ENCODE measurements around the gene RAB20. TPM values are rescaled to one million over a fixed set of nuclear protein-coding genes. Genes with fewer than 3 reads are reported as not detected.

The RAB20 gene
- total and polyA plus RNA-seq, 4 donors, result 9.8 to 36.9 (median 25.2) TPM

- 87% methylated on average over 11 of the region's 11 CpGs for WGBS
- no peak for DNase-seq (ENCODE audit: low spot score)
- H3K27me3 ChIP-seq (ENCODE audit: control insufficient read depth in 4 of 4, insufficient read depth in 4 of 4, low read length in 3 of 4), result no peaks in the 10 kb centered on the region
- no peaks in the 10 kb centered on the region for H3K4me1 ChIP-seq (ENCODE audit: control insufficient read depth in 4 of 4, insufficient read depth in 4 of 4, low read length in 3 of 4)
- H3K9ac ChIP-seq (ENCODE audit: low read depth in 1 of 2, low read length in 2 of 2), result no peak overlapping the region
- no peak overlapping the region for H3K27ac ChIP-seq (ENCODE audit: low read depth in 1 of 2, low read length in 2 of 2)
- H3K9me3 ChIP-seq (ENCODE audit: control insufficient read depth in 4 of 4, low read length in 3 of 4), result no peaks in the 10 kb centered on the region
- no peaks in the 10 kb centered on the region for H3K36me3 ChIP-seq (ENCODE audit: control insufficient read depth in 4 of 4, insufficient read depth in 3 of 4, low read depth in 1 of 4, low read length in 3 of 4)
- TF ChIP-seq REST (IDR thresholded peaks at IDR 0.05) (no peak), RXRA (IDR thresholded peaks at IDR 0.05) (no peak)
- TF ChIP-seq, protein P1, sequence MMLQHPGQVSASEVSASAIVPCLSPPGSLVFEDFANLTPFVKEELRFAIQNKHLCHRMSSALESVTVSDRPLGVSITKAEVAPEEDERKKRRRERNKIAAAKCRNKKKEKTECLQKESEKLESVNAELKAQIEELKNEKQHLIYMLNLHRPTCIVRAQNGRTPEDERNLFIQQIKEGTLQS (IDR thresholded peaks at IDR 0.05), result no peak
- H3K4me3 ChIP-seq (ENCODE audit: low read depth in 1 of 3, low read length in 3 of 3), result no peak overlapping the region
Observed at GRCh38 chr13:110479648-110480047, 81.9 kb downstream of the RAB20 start.

- TF ChIP-seq ZBTB33 (IDR thresholded peaks at IDR 0.05) (no peak), MAX (IDR thresholded peaks at IDR 0.05) (no peak), FOXA2 (IDR thresholded peaks at IDR 0.05) (no peak), HNF4A (conservative IDR thresholded peaks at IDR 0.05) (no peak), JUND (IDR thresholded peaks at IDR 0.05) (no peak), RXRA (IDR thresholded peaks at IDR 0.05) (no peak), SP1 (IDR thresholded peaks at IDR 0.05) (no peak), HNF4G (IDR thresholded peaks at IDR 0.05) (no peak), RAD21 (IDR thresholded peaks at IDR 0.05) (no peak), YY1 (IDR thresholded peaks at IDR 0.05) (no peak), CTCF (IDR thresholded peaks at IDR 0.05; ENCODE audit: low read depth, low read length, missing input control) (no peak), NR2F2 (IDR thresholded peaks at IDR 0.05) (no peak), FOXA1 (IDR thresholded peaks at IDR 0.05) (no peak), EGR1 (IDR thresholded peaks at IDR 0.05; ENCODE audit: low read depth in 2 of 2) (no peak), TAF1 (conservative IDR thresholded peaks at IDR 0.05) (no peak), REST (IDR thresholded peaks at IDR 0.05) (no peak), GABPA (IDR thresholded peaks at IDR 0.05 in 1 of 2, conservative IDR thresholded peaks at IDR 0.05 in 1 of 2) (no peak)
- TF ChIP-seq, protein P1 (IDR thresholded peaks at IDR 0.05), result no peak
- DNase-seq (ENCODE audit: low spot score), result no peak
- Histone ChIP-seq H3K9ac (ENCODE audit: low read depth in 1 of 2, low read length in 2 of 2) (no peak overlapping the region), H3K9me3 (ENCODE audit: control insufficient read depth in 4 of 4, low read length in 3 of 4) (no peaks in the 10 kb centered on the region), H3K4me3 (ENCODE audit: low read depth in 1 of 3, low read length in 3 of 3) (no peak overlapping the region), H3K4me1 (ENCODE audit: control insufficient read depth in 4 of 4, insufficient read depth in 4 of 4, low read length in 3 of 4) (no peaks in the 10 kb centered on the region), H3K27ac (ENCODE audit: low read depth in 1 of 2, low read length in 2 of 2) (no peak overlapping the region), H3K36me3 (ENCODE audit: control insufficient read depth in 4 of 4, insufficient read depth in 3 of 4, low read depth in 1 of 4, low read length in 3 of 4) (peaks cover 0 to 2% (median 0%) of the 10 kb centered on the region in 4 donors), H3K27me3 (ENCODE audit: control insufficient read depth in 4 of 4, insufficient read depth in 4 of 4, low read length in 3 of 4) (no peaks in the 10 kb centered on the region)
- 95% methylated on average over 6 of the region's 6 CpGs for WGBS
Observed at GRCh38 chr13:110479215-110479545, 82.3 kb downstream of the RAB20 start.

All from liver (tissue), 9 donors.